ENCODE data around the gene PTPN22.

DNA sequence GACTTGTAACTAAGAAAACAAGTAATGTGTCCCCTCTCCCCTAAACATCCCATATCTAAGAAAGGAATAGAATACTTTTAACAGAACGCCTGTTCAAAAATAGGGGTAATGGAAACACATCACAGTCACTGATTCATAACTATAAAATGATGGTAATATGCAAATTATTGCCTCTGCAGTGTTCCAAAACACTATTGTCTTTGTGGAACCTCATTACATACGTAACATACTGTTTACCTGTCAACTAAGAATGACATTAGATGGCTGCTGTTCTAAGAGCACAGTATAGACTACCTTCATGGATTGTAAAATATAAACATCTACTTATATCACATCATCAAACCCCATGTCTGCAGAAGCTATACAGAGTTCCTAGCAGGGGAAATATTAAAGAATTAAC is 19.3 kb upstream of the PTPN22 start:
- no peak for TF ChIP-seq POLR2A (IDR thresholded peaks at IDR 0.05)
- TF ChIP-seq, protein P1, sequence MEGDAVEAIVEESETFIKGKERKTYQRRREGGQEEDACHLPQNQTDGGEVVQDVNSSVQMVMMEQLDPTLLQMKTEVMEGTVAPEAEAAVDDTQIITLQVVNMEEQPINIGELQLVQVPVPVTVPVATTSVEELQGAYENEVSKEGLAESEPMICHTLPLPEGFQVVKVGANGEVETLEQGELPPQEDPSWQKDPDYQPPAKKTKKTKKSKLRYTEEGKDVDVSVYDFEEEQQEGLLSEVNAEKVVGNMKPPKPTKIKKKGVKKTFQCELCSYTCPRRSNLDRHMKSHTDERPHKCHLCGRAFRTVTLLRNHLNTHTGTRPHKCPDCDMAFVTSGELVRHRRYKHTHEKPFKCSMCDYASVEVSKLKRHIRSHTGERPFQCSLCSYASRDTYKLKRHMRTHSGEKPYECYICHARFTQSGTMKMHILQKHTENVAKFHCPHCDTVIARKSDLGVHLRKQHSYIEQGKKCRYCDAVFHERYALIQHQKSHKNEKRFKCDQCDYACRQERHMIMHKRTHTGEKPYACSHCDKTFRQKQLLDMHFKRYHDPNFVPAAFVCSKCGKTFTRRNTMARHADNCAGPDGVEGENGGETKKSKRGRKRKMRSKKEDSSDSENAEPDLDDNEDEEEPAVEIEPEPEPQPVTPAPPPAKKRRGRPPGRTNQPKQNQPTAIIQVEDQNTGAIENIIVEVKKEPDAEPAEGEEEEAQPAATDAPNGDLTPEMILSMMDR (IDR thresholded peaks at IDR 0.05): no peak
